Measurements from ENCODE around the gene SHC3. TPM values are rescaled to one million over a fixed set of nuclear protein-coding genes. Genes with fewer than 3 reads are reported as not detected.
"Not testable (repeated sequence)": the region's sequence is repeated elsewhere in the genome, so short reads cannot be mapped to it uniquely, and the experiment has no call there.

Gene SHC3, protein sequence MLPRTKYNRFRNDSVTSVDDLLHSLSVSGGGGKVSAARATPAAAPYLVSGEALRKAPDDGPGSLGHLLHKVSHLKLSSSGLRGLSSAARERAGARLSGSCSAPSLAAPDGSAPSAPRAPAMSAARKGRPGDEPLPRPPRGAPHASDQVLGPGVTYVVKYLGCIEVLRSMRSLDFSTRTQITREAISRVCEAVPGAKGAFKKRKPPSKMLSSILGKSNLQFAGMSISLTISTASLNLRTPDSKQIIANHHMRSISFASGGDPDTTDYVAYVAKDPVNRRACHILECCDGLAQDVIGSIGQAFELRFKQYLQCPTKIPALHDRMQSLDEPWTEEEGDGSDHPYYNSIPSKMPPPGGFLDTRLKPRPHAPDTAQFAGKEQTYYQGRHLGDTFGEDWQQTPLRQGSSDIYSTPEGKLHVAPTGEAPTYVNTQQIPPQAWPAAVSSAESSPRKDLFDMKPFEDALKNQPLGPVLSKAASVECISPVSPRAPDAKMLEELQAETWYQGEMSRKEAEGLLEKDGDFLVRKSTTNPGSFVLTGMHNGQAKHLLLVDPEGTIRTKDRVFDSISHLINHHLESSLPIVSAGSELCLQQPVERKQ
- total RNA-seq = not detected

GRCh38 chr9:89177944-89178829, at the start of gene SHC3:
TSS of gene SHC3 (minus strand) at chr9:89178818. CDS start at chr9:89178460, 358 bp downstream.
- Mint-ChIP-seq H3K4me3 (peak within 1 kb of the TSS; percentile 75 to 80), H3K36me3 (ENCODE audit: insufficient read depth in 2 of 2) (peaks cover 0 to 3% of the 10 kb centered on the region in 2 donors), H3K27me3 (ENCODE audit: low read depth) (peaks cover 79% of the 10 kb centered on the region), H3K27ac (no peak within 1 kb of the TSS), H3K9me3 (no peaks in the 10 kb centered on the region), H3K4me1 (ENCODE audit: low read depth) (peaks cover 20% of the 10 kb centered on the region)
- DNase-seq (no peak), ATAC-seq (replicated peaks in 1 of 2) (no peak)

DNA sequence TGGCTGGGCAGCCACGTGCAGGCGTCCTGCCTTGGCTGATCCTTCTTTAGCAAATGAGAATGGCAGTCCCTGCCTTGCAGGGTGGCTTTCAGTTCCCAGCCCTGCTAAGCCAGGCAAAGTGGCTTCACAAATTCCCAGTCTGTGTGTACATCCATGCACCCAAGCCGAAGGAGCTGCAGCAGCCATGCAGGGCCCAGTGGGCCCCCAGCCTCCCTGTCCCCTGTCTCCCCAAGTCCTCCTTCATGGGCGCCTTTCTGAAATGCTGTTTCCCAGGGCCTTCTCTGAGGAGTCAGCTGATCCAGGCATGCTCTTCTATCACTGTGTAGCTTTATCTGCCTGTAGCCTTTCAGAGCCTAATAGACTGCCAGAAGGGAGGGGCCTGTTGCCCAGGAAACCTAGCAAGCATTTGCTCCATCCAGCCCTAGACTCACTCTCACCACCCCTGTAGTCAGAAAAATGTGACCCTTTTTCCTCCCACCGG, 47.4 kb upstream of the SHC3 start:
- no peak overlapping the region for H3K4me3 Mint-ChIP-seq
- H3K36me3 Mint-ChIP-seq (ENCODE audit: insufficient read depth in 2 of 2) = peaks cover 2 to 3% of the 10 kb centered on the region in 2 donors
- peaks cover 42% of the 10 kb centered on the region for H3K27me3 Mint-ChIP-seq (ENCODE audit: low read depth)
- H3K4me1 Mint-ChIP-seq (ENCODE audit: low read depth) = no peaks in the 10 kb centered on the region
- ATAC-seq (replicated peaks in 1 of 2) = no peak
- H3K27ac Mint-ChIP-seq = no peak overlapping the region
- DNase-seq = no peak
- peaks cover 0 to 4% of the 10 kb centered on the region in 2 donors for H3K9me3 Mint-ChIP-seq

- Mint-ChIP-seq H3K27me3 (ENCODE audit: low read depth) (peaks cover 38% of the 10 kb centered on the region), H3K36me3 (ENCODE audit: insufficient read depth in 2 of 2) (peaks cover 2 to 3% of the 10 kb centered on the region in 2 donors), H3K4me1 (ENCODE audit: low read depth) (no peaks in the 10 kb centered on the region), H3K9me3 (peaks cover 0 to 4% of the 10 kb centered on the region in 2 donors), H3K27ac (no peak overlapping the region), H3K4me3 (no peak overlapping the region)
- DNase-seq = no peak
- no peak for ATAC-seq (replicated peaks in 1 of 2)
Observed at GRCh38 chr9:89225587-89225986, 47.0 kb upstream of the SHC3 start.

DNA sequence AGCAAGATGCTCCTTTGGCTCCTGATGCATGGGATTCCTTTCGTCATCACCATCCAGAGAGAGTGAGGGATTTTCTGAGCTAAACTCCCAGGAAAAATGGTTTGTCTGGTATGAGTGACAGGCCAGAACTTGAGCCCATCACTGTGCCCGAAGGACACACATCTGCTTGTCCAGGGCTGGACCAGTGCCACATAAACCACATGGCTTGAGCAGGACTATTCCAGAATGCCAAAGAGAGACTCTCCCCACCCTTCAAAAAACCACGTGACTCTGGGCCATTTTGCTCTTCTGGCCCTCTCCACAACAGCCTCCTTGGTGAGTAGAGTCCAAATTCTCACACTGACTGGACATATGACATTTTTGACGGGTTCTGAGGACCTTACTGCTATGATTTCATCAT, 46.4 kb upstream of the SHC3 start:
- Mint-ChIP-seq H3K9me3 (peaks cover 0 to 2% of the 10 kb centered on the region in 2 donors), H3K27me3 (ENCODE audit: low read depth) (peaks cover 32% of the 10 kb centered on the region), H3K4me3 (no peak overlapping the region), H3K36me3 (ENCODE audit: insufficient read depth in 2 of 2) (peaks cover 0 to 3% of the 10 kb centered on the region in 2 donors), H3K27ac (no peak overlapping the region), H3K4me1 (ENCODE audit: low read depth) (no peaks in the 10 kb centered on the region)
- ATAC-seq (replicated peaks in 1 of 2) (no peak), DNase-seq (no peak)

DNA sequence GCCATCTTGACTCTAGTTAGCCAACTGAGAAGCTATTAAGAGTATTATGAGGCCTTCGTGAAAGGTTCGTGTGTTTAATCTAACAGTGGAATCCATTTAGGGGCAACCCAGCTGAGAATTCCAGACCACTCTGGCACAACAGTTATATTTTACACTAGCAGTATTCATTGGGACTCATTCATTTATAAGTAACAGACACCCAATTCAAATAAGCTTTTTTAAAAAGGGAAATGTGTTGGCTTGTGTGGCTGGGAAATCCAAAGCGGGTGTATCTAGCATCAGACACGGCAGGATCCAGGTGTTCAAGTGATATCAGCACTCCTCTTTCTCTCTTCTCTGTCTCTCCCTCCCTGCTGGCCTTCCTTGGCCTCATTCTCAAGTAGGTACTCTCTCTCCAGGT, 46.0 kb upstream of the SHC3 start:
- no peaks in the 10 kb centered on the region for H3K9me3 Mint-ChIP-seq
- H3K4me1 Mint-ChIP-seq (ENCODE audit: low read depth) = no peaks in the 10 kb centered on the region
- peaks cover 28% of the 10 kb centered on the region for H3K27me3 Mint-ChIP-seq (ENCODE audit: low read depth)
- ATAC-seq (replicated peaks in 1 of 2) (no peak), DNase-seq (no peak)
- H3K36me3 Mint-ChIP-seq (ENCODE audit: insufficient read depth in 2 of 2) = peaks cover 0 to 2% of the 10 kb centered on the region in 2 donors
- H3K4me3 Mint-ChIP-seq = no peak overlapping the region
- no peak overlapping the region for H3K27ac Mint-ChIP-seq

- H3K27me3 Mint-ChIP-seq (ENCODE audit: low read depth) = peaks cover 30% of the 10 kb centered on the region
- no peak for DNase-seq
- H3K4me3 Mint-ChIP-seq = no peak overlapping the region
- ATAC-seq (replicated peaks in 1 of 2) = no peak
- H3K4me1 Mint-ChIP-seq (ENCODE audit: low read depth) = no peaks in the 10 kb centered on the region
- H3K9me3 Mint-ChIP-seq = no peaks in the 10 kb centered on the region
- no peaks in the 10 kb centered on the region for H3K36me3 Mint-ChIP-seq (ENCODE audit: insufficient read depth in 2 of 2)
- no peak overlapping the region for H3K27ac Mint-ChIP-seq
Observed at GRCh38 chr9:89223396-89223977, 44.9 kb upstream of the SHC3 start.

DNA sequence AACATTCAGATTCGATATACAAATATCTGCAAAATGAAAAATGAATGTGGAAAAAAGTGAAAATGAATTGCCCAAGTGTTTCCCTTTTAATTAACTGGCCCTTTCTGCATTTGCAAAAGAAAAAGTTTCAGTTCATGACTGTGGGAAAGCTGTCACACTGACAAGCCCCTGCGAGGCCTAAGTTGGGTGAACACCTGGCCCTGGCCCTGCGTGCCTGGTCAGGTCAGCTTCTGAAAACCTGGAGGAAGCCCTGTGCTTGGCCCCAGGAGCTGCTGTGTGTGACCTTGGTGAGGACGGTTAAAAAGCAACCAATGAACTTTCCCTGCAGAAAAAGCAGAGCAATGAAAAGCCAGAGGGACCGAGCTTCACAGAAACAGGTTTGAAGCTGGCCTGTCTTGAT, 41.0 kb upstream of the SHC3 start:
- Mint-ChIP-seq H3K9me3 (no peaks in the 10 kb centered on the region), H3K4me1 (ENCODE audit: low read depth) (no peaks in the 10 kb centered on the region), H3K27ac (no peak overlapping the region), H3K36me3 (ENCODE audit: insufficient read depth in 2 of 2) (no peaks in the 10 kb centered on the region), H3K4me3 (no peak overlapping the region), H3K27me3 (ENCODE audit: low read depth) (peaks cover 34% of the 10 kb centered on the region)
- DNase-seq (no peak), ATAC-seq (replicated peaks in 1 of 2) (no peak)

- Mint-ChIP-seq H3K36me3 (ENCODE audit: insufficient read depth in 2 of 2) (no peaks in the 10 kb centered on the region), H3K9me3 (peaks cover 0 to 2% of the 10 kb centered on the region in 2 donors), H3K27me3 (ENCODE audit: low read depth) (peaks cover 38% of the 10 kb centered on the region), H3K4me1 (ENCODE audit: low read depth) (no peaks in the 10 kb centered on the region), H3K27ac (no peak overlapping the region), H3K4me3 (no peak overlapping the region)
- no peak for DNase-seq
- ATAC-seq (replicated peaks in 1 of 2) = no peak
Observed at GRCh38 chr9:89218040-89218928, 39.7 kb upstream of the SHC3 start.

GRCh38 chr9:89215342-89215741, 36.7 kb upstream of the SHC3 start:
- Mint-ChIP-seq H3K27ac (no peak overlapping the region), H3K27me3 (ENCODE audit: low read depth) (peaks cover 31% of the 10 kb centered on the region), H3K4me1 (ENCODE audit: low read depth) (no peaks in the 10 kb centered on the region), H3K9me3 (peaks cover 0 to 2% of the 10 kb centered on the region in 2 donors), H3K36me3 (ENCODE audit: insufficient read depth in 2 of 2) (no peaks in the 10 kb centered on the region), H3K4me3 (no peak overlapping the region)
- no peak for DNase-seq
- ATAC-seq (replicated peaks in 1 of 2) = no peak

DNA sequence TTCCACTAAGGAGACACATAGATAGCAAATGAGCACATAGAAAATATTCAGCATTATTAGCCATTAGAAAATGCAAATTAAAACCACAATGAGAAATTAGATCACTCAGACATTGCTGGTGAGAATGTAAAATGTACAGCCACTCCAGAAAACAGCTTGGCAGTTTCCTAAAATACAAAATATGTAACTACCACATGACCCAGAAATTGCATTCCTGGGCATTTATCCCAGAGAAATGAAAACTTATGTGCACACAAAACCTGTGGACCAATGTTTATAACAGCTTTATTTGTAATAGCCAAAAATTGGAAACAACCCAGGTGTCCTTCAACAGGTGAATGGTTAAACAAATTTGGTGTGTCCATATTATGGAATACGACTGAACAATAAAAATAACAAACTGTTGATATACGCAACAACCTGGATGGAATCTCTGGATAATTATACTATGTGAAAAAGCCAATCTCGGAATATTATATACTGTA, 34.8 kb upstream of the SHC3 start:
- H3K36me3 Mint-ChIP-seq (ENCODE audit: insufficient read depth in 2 of 2) = no peaks in the 10 kb centered on the region
- no peak overlapping the region for H3K27ac Mint-ChIP-seq
- peaks cover 0 to 2% of the 10 kb centered on the region in 2 donors for H3K9me3 Mint-ChIP-seq
- no peaks in the 10 kb centered on the region for H3K4me1 Mint-ChIP-seq (ENCODE audit: low read depth)
- no peak for DNase-seq
- peaks cover 26% of the 10 kb centered on the region for H3K27me3 Mint-ChIP-seq (ENCODE audit: low read depth)
- no peak for ATAC-seq (replicated peaks in 1 of 2)
- H3K4me3 Mint-ChIP-seq = no peak overlapping the region

GRCh38 chr9:89212171-89212570, 33.6 kb upstream of the SHC3 start:
- Mint-ChIP-seq H3K27ac (no peak overlapping the region), H3K9me3 (peaks cover 0 to 2% of the 10 kb centered on the region in 2 donors), H3K27me3 (ENCODE audit: low read depth) (peaks cover 19% of the 10 kb centered on the region), H3K4me1 (ENCODE audit: low read depth) (no peaks in the 10 kb centered on the region), H3K4me3 (no peak overlapping the region), H3K36me3 (ENCODE audit: insufficient read depth in 2 of 2) (no peaks in the 10 kb centered on the region)
- no peak for DNase-seq
- no peak for ATAC-seq (replicated peaks in 1 of 2)

- not testable (repeated sequence) for H3K36me3 Mint-ChIP-seq (ENCODE audit: insufficient read depth in 2 of 2); ATAC-seq (replicated peaks in 1 of 2); H3K27me3 Mint-ChIP-seq (ENCODE audit: low read depth); H3K9me3 Mint-ChIP-seq; H3K4me1 Mint-ChIP-seq (ENCODE audit: low read depth); H3K4me3 Mint-ChIP-seq; DNase-seq; H3K27ac Mint-ChIP-seq
Observed at GRCh38 chr9:89209311-89209710, 30.7 kb upstream of the SHC3 start.
